Left lobe of liver (tissue), 2 donors: ENCODE measurements around the gene ZBED6. TPM values are rescaled to one million over a fixed set of nuclear protein-coding genes. Genes with fewer than 3 reads are reported as not detected.
A peak's percentile ranks its signal among the peaks of the same experiment; 100 is the strongest.
"Not testable (repeated sequence)": the region's sequence is repeated elsewhere in the genome, so short reads cannot be mapped to it uniquely, and the experiment has no call there.

Source experiments
- ATAC-seq: fragments of 200-7000 bp; cut with Tn5 transposase; one replicate; pipeline ENCODE4 v1.9.1; 2020; ENCODE audit warnings: mild to moderate bottlenecking, moderate library complexity
- DNase-seq: peaks from one replicate; pipeline ENCODE4 v3.0.0-alpha.2; 2020; ENCODE audit warnings: low spot score
- total RNA-seq: library from RNA; stranded (reverse); gene quantifications from one replicate; pipeline ENCODE4 v1.2.1, GENCODE V29; 2021
- donor health status: DM: no; HTN: no; CAD: no; lungs with moderate emphysema.
- donor health status: DM: no; HTN: yes; CAD: no.

Gene ZBED6, protein sequence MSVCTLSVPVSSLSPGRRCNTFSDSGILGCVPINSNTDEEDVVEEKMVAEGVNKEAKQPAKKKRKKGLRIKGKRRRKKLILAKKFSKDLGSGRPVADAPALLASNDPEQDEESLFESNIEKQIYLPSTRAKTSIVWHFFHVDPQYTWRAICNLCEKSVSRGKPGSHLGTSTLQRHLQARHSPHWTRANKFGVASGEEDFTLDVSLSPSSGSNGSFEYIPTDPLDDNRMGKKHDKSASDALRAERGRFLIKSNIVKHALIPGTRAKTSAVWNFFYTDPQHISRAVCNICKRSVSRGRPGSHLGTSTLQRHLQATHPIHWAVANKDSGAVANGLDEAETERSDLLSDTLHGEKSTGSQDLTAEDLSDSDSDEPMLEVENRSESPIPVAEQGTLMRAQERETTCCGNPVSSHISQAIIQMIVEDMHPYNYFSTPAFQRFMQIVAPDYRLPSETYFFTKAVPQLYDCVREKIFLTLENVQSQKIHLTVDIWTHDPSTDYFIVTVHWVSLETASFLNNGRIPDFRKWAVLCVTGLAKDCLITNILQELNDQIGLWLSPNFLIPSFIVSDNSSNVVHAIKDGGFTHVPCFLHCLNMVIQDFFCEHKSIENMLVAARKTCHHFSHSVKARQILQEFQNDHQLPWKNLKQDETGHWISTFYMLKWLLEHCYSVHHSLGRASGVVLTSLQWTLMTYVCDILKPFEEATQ (N-terminal part only)
- 17.0 TPM for total RNA-seq

DNA sequence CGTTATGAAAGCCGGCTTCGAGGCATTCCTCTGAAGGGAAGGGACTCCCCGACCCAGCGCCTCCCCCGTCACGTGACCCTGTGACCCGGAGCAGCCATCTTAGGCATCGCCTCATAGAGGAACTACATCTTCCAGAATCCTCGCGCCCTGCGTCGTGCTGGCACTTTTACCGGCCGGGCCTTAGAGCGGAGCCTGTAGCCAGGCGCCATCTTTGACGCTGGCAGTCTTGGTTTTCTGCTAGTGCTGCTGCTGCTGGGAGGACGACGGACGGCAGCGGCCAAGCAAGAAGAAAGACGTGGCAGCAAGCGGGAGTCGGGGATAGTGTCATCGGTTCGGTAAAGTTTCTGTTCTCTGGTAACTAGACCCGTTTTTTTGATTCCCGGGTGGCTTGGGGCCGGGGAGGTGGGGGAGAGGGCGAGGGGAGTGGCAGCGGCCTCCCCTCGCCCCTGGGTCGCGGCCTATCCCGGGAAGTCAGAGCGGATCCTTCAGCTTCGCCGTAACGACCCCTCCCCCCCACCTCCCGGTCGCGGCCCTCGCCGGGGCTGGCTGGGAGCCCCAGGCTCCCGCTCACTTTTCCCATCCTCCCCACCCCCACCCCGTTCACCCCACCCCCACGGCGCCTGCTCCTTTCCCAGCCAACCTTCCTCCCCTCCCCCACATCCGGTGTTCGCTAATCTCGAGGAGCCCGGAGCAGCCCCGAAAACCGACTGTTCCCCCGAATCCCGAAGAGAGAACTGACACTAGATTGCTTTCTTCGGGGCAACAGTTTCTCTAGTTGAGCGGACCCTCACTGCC lies at the start of gene ZBED6, which contains the start of gene ZC3H11A:
Gene ZBED6, plus strand, starts transcription at position 183 of the 795 bp plus-strand sequence. CDS start 1,900 bp downstream, outside the sequence.
Gene ZC3H11A, plus strand, starts transcription at position 183 of the 795 bp plus-strand sequence. CDS start 21,448 bp downstream, outside the sequence.
- DNase-seq (peak; percentile 98), ATAC-seq (peak; percentile 95)

DNA sequence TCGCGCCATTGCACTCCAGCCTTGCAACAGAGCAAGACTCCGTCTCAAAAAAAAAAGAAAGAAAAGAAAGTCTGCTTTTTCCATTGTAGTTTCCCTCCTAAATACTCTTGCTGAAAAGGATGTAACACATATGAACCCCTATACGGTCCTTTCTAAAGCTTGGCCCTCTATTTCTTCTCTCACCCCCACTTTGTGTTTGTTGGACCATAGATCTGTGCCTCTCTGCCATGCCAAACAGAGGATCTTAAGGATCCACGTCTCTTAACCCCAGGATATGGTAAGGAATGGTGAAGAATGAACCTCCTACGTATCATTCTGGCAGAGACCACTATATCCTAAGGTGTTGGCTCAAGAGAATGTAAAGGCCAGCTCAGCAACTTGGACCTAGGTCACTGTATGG lies 49.1 kb upstream of the ZBED6 start:
- ATAC-seq (no peak), DNase-seq (no peak)

DNA sequence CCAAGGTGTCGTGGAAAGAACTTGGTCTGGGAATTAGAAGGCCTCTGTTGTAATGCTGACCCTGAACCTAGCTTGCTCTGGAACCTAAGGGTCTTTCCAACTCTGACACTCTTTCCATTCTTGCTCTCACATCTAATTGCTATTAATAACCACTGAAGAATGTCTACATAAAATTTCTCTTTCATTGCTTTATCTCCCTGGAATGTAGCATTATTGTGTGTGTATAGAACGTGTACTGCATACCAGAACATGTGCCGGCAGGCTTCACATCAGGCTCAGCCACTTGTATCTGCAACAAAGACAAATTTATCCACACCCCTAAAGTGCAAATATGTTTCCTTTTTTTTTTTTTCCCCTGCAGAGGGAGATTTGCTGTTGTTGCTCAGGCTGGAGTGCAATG lies 44.4 kb upstream of the ZBED6 start:
- ATAC-seq: no peak
- no peak for DNase-seq

DNA sequence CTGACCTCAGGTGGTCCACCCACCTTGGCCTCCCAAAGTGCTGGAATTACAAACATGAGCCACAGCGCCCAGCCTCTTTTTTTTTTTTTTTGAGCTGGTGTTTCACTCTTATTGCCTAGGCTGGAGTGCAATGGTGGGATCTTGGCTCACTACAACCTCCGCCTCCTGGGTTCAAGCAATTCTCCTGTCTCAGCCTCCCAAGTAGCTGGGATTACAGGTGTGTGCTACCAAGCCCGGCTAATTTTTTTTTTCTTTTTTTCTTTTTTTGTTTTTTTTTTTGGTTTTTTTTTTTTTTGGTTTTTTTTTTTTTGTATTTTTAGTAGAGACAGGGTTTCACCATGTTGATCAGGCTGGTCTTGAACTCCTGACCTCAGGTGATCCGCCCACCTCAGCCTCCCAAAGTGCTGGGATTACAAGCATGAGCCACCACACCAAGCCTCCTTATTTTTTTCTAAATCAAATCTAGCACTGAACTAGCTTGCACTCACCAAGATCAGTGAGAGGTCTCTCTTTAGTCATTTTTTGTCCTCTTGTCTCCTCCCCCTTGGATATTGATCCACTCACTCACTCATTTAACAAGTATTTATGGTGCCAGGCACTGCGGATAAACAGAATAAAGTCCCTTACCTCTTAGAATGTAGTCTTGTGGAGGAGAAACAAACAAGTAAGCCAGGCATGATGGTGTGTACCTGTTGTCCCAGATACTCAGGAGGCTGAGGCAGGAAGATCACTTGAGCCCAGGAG lies 43.6 kb upstream of the ZBED6 start:
- peak; percentile 30 for ATAC-seq
- not testable (repeated sequence) for DNase-seq

DNA sequence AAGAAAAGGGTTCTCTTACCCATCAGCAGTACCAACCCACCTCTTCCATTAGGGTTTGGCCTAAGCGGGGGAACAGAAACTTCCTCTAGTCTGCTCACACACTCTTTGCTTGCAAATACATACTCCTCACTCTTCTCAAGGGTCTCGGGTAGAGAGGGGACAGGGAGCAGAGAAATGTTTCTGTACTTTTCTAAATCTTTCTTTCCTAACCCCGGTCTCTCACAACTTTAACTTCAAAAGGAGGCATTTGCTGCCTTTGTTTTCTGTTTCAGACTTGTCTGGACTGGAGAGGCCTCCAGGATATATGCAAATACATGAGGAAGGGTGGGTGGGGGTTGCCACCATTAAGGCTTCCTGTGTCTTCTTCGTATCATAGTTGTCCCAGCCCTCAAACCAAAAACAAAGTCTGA lies 41.0 kb upstream of the ZBED6 start:
- ATAC-seq: no peak
- DNase-seq: no peak

DNA sequence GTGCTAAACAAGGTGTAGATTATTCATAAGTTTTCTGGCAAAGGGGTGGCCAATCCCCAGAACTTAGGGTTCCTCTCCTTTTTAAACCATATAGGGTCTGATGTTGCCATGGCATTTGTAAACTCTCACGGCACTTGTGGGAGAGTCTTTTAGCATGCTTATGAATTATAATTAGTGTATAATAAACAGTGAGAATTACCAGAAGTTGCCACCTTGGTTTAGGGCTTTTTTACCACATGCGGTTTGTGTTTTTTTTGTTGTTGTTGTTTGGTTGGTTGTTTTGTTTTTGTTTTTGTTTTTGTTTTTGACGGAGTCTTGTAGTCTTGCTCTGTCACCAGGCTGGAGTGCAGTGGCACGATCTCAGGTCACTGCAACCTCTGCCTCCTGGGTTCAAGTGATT lies 39.4 kb upstream of the ZBED6 start:
- no peak for DNase-seq
- ATAC-seq: no peak

DNA sequence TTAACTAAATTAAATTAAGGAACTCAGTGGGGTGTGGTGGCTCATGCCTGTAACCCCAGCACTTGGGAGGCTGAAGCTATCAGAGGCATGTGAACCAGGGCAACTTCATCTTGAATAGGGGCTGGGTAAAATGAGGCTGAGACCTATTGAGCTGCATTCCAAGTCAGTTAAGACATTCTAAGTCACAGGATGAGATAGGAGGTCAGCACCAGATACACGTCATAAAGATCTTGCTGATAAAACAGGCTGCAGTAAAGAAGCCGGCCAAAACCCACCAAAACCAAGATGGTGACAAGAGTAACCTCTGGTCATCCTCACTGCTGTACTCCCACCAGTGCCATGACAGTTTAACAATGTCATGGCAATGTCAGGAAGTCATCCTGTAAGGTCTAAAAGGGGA lies 36.7 kb upstream of the ZBED6 start:
- not testable (repeated sequence) for DNase-seq, ATAC-seq

DNA sequence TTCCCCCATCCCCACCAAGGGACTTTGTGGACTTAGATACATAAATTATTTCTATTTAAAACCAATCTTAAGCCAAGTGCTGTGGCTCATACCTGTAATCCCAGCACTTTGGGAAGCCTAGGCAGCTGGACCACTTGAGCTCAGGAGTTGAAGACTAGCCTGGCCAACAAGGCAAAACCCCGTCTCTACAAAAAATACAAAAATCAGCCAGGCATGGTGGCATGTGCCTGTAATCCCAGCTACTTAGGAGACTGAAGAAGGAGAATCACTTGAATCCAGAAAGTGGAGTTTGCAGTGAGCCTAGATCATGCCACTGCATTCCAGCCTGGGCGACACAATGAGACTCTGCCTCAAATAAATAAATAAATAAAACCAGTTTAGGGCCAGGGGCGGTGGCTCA lies 34.9 kb upstream of the ZBED6 start:
- DNase-seq: no peak
- no peak for ATAC-seq

DNA sequence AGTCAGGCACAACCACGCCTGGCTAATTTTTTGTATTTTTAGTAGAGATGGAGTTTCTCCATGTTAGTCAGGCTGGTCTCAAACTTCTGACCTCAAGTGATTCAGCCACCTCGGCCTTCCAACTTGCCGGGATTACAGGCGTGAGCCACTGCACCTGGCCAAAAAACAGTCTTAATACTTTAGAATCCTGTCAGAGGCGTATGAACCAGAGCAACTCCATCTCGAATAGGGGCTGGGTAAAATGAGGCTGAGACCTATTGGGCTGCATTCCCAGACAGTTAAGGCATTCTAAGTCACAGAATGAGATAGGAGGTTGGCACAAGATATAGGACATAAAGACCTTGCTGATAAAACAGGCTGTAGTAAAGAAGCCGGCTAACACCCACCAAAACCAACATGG lies 33.5 kb upstream of the ZBED6 start:
- ATAC-seq, DNase-seq: not testable (repeated sequence)

DNA sequence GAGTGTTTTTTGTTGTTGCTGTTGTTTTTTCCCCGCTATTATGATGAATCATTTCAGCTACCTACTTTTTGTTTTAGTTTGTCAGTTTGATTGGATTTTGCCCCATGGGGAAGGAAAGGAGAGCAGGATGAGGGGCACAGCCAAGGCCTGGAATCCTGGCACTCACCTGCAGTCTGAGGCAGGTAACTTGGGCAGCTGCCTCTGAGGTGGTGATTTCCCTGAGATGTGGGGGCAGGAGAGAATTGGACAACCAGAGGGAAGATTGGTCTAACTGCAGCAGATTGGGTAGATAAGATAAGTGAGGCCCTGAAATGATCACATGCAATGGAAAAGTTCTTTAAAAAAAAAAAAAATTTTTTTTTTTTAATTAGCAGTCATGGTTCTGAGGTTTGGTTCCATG lies 31.9 kb upstream of the ZBED6 start:
- DNase-seq (no peak), ATAC-seq (no peak)

DNA sequence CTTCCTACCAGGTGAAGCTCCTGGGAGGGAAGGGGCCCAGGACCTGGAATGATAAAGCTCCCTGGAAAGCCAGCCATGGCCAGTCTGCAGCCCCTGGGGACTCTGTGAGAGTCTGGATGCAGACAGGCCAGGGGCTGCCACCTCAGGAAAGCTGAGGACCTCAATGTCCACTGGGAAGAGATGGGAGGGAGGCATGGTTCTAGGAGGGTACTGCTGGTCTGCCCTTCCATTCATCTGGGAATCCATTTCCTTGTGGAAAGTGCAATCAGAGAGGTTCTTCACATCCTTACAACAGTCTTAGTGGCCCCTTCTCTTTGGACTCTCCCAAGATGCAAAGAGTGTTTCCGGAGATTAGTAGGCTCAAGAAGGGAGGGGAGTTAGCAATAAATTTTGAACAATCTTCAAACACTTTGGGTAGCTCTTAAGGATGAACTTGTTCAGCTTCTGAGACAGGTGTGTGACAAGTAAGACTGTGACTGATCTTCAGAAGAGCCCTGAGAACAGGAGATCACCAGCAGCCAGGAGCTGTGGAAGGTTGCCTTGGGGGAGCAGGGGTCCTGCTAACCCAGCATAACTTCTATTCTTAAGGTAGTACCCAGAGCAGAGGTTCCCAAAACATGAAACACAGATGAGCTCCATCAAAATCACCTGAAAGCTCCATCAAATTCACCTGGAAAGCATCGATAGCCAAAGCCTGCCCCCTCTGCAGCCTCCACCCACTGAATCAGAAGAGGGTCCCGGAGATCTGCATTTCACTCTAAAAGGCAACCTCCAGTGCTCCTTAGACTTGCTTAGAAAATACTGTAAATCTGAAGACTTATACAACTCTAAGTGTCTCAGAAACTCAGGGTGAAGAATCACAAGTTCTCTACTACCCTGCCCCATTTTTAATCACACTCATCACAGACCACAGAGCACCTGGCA lies 31.1 kb upstream of the ZBED6 start:
- ATAC-seq (no peak), DNase-seq (no peak)

DNA sequence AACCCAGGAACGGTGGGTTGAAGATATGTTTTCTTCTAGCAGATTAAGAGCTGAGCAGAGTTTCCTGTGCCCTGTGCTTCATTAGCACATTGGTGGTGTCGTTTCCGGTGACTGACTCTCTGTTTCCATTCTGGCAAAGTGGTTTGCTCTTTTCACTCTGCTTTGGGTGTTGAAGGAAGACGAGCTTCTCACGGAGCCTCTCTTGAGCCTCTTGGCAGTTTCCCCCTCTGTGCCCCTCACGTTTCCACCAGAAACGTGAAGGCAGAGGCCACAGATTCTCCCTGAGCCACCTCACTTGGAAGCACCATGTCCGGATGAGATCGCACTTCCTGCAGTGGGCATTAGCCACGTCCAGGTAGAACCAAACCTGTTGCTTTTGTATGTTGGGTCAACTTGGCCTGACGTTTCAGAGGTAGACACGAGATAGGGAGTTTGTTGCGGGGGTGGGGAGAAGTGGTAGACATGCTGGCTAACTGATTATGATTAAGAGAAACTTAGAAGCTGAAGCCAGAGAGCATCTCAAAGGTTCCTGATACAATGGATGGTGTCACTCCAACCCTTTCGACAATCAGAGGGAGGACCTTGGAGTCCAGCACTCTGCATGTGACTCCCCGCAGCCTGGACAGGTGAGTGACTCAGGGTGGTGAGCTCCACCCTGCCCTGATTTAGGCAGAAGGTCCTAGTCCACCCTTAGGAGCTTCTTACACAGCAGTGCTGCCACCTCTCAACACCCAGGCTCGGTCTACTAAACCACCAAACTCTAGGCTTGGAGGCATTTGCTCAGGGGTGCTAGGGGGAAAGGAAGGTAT lies 30.2 kb upstream of the ZBED6 start, which contains the start of gene LAX1:
Gene LAX1, plus strand, starts transcription at position 155 of the 809 bp plus-strand sequence. Its CDS starts 383 bp downstream, at position 538.
- ATAC-seq: no peak

DNA sequence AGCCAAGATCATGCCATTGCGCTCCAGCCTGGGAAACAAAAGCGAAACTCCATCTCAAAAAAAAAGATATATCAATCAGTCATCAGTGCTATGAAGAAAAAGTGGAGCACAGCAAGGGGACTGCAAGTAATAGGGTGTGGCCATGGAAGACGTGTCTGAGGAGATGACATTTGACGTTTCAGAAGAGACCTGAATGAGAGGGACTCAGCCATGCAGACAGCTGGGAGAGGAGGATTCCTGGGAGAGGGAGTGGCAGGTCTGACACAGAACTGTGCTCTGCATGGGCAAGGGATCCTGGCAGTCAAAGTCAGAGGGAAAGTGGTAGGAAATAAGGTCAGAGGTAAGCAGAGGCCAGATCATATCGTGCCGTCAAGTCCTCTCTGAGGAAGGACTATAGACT lies 27.2 kb upstream of the ZBED6 start:
- DNase-seq: no peak

More for the DNA sequence above, 30.2 kb upstream of the ZBED6 start, which contains the start of gene LAX1:
- no peak for DNase-seq

DNA sequence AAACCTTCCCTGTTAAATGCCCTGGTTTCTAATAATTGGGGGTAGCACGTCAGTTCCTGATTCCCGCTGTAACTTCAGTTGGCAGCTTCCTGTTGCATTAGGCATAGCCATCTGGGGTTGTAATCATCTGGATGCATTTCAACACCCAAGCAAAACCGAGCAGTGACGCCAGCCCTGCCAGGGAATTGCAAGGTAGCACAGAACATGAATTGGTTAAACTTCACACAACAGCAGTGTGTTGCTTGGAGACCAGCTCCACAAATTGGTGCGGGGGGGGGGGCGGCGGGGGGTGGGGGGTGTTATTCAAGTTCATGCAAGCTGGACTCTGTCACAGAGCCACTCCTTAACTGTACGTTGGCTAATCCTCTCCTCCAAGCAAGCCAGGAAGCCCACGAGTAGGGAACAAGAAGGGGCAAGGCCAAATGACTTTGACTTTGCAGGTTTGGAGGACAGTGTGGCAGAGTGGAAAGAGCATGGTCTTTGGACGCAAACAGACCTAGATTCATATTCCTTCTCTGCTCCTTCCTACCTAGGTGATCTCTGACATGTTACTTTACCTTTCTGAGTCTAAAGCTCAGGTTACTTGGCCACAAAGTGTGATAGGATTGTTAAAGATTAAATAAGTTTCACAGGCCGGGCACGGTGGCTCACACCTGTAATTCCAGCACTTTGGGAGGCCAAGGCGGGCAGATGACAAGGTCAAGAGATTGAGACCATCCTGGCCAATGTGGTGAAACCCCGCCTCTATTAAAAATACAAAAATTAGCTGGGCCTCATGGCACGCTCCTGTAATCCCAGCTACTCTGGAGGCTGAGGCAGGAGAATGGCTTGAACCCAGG lies 25.7 kb upstream of the ZBED6 start:
- ATAC-seq (peak; percentile 88), DNase-seq (peak; percentile 86)

More for the DNA sequence above, 27.2 kb upstream of the ZBED6 start:
- no peak for ATAC-seq

DNA sequence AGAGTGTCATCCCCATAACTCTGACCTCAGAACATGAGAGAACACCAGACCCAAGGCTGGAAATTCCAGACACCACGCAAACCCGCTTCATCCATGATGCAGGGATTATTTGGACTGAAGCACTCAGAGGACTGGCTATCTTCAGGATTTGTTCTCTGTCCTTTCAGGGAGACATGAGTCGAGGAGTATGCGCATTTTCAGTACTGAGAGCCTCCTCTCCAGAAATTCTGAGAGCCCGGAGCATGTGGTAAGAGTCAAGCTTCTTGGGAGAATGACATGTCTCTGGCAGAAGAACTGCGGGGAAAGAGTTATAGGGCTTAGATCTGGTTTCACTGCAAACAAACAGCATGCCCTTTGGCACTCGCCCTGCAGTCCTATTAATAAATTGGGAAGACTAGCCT lies 23.5 kb upstream of the ZBED6 start:
- ATAC-seq (no peak), DNase-seq (no peak)

DNA sequence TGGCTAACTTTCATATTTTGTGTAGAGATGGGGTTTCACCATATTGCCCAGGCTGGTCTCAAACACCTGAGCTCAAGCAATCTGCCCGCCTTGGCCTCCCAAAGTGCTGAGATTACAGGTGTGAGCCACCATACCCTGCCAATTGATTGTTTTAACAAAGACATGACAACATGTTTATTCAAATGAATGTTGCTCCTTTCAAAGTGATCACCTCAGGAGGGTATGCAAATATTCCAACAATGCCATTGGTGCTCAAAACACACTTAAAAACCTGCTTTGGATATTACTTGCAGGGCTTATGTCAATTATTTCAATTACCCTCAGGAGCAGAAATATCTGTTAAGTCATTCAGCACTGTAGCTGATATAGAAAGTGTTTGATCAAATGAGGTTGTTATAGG lies 22.6 kb upstream of the ZBED6 start:
- ATAC-seq: no peak
- no peak for DNase-seq

DNA sequence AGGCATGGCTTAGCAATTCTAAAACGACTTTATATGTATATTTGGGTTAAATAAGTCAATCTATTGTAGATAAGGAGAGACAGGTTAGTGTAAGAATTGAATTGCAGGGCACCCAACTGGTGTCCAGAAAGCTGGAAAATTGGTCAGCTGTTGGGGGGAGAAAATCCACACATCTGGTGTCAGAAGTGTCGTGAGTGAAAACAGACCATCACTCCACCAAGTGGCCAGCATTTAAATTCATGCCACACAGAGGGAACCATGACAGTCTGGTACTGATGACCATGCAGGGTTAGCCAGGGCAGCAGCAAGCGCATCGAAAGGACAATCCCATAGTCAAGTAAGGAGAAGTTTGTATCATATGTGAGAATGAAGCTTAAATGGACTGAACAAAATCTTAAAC lies 18.8 kb upstream of the ZBED6 start:
- DNase-seq (no peak), ATAC-seq (peak; percentile 83)
